Epidermal melanocyte (primary cell): ENCODE data around the gene FAM20C.
"Not testable (repeated sequence)": the region's sequence is repeated elsewhere in the genome, so short reads cannot be mapped to it uniquely, and the experiment has no call there.

Experiments used
- DNase-seq: peaks from one replicate; pipeline ENCODE4 v3.0.0; 2011; ENCODE audit warnings: low spot score; ENCODE audit not compliant: insufficient read length

Gene FAM20C

DNA sequence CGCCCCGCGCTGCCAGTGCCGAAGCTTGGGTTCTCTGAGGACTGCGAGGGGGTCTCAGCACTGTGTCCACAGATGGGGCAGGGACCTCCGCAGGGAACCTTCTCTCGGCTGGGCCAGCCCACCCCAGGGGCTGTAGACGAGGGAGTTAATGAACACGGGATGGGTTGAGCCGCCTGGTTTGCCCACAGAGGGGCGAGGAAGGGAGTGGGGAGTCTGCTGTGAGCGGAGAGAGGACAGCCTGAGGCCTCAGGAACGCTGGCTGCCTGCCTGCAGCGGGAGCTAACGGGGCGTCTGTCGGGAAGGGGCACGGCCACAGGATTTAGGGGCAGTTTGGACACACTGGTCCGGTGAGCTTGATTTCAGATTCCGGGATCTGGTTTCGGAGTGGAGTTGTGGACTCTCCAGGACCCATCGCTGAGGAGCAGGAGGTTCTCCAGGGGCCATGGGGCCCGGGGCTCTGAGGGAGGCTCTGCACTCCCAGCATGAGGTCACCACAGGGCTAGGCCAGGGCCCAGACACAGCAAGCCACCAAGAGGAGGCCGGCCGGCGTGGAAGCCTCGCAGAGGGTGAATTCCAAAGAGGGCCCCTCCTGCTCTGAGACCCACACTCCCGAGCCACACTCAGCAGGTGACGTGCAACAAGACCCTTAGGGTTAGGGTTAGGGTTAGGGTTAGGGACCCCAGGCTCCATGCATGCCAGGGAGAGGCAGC lies 19.0 kb upstream of the FAM20C start:
- no peak for DNase-seq

DNA sequence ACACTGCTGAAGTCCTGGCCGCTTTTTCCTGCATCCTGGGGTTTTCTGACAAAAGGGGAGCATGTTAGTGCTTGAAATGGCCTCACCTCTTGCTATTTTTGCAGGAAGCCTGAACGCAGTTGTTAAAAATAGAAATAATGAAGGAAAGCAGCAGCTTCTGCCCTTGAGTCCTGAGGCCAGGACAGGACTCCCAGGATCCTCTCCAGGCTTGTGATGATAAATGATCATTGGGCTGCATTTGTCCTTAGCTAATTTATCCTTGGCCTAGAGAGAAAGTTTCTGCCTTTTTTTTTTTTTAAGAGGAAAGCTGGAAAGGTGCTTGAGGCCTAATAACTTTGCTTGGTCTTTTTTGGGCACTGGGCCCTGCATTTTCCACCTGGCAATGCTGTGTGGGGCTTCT lies 17.7 kb upstream of the FAM20C start:
- no peak for DNase-seq

GRCh38 chr7:175955-176354 lies 16.4 kb upstream of the FAM20C start:
- DNase-seq: no peak

- no peak for DNase-seq
These were observed 16.0 kb upstream of the FAM20C start for GRCh38 chr7:176381-176780.

DNA sequence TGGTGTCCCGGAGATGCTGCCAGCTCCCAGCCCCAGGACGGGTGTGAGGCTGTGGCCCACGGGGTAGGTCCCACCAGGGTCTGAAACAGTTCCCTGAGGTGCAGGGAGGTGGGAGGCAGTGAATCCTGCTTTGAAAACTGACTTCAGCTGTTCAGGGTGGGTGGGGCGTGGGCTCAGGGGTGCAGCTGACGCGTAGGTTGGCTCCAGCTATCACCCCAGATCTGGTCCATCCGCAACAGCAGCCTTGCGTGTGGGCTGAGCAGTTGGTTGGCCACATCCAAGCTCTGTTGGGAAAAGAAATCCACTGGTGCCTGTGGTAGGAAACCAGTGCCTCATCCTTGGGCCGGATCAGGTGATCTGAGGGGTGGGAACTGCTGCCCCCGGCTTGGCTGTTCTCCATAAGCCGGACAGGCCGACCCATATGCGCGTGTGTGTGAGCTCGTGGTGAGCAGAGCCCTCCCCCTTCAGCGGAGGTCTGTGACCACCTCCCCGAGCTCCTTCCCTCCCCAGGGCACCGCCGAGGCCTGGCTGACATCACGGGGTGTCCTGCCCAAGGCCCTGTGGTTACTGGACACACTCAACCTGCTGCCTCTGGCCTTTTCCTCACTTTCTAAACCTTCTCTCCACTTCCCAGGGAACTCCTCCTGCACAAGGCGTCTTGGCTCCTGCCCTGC lies 15.4 kb upstream of the FAM20C start:
- no peak for DNase-seq

DNA sequence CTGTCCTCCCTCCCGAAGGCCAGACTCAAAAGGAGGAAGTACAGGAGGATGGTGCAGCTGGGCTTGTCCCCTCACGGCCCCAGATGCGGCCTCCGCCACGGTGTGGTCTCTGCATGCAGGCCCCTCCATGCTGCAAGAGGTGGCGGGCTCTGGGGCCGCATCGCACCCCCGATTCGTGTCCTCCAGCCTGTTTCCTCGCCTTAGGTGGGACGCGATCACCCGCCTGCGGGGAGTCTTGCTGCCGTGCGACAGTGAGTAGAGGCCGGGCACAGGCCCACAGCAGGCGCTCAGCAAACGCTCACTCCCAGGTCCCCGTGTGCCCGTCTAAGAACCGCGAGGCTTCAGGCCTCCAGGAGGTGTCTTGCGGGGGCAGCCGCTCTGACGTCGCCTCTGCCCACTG lies 13.9 kb upstream of the FAM20C start:
- no peak for DNase-seq

DNA sequence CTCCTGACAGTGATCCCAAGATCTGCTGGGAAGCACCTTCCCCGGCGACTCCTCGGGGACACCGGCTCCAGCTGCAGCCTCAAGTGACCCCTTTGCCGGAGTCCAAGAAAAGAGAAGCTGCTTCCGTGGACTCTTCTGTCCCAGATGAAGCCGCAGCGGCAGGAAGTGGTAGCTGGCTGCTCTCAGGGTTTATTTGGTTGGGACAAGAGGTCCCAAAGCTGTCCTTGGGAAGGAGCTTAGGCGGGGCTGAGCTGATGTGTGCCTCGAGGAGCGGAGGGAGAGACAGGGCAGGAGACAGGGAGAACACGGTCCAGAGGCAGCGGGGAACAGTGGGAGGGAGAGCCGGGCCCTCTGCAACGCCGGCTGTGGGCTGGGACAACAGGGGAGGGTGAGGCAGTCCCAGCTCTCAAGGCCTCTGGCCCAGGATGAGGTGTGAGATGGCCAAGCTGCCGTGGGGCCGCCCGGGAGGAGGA lies 13.1 kb upstream of the FAM20C start:
- no peak for DNase-seq

GRCh38 chr7:179948-180694 lies 12.2 kb upstream of the FAM20C start:
- DNase-seq: no peak

DNA sequence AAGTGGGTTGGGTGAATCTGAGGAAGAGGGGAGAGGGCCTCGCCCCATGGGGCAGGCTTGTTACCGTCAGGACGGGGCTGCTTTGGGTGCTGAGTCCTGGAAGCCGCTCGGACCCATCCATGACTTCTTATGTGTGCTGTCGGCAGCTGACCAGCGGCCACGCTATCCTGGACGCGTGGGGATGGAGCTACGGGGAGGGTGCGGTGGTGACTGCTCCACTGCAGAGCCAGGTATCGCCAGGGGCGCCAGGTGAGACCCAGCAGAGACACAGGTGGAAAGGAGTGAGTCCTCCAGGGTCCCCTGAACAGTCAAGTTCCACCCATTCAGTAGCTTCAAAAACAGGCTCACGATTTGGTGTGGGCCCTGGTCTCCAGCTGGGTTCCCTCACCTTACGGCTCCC lies 10.6 kb upstream of the FAM20C start:
- DNase-seq: no peak

- DNase-seq: not testable (repeated sequence)
These were observed 9.9 kb upstream of the FAM20C start for GRCh38 chr7:182502-182901.

DNA sequence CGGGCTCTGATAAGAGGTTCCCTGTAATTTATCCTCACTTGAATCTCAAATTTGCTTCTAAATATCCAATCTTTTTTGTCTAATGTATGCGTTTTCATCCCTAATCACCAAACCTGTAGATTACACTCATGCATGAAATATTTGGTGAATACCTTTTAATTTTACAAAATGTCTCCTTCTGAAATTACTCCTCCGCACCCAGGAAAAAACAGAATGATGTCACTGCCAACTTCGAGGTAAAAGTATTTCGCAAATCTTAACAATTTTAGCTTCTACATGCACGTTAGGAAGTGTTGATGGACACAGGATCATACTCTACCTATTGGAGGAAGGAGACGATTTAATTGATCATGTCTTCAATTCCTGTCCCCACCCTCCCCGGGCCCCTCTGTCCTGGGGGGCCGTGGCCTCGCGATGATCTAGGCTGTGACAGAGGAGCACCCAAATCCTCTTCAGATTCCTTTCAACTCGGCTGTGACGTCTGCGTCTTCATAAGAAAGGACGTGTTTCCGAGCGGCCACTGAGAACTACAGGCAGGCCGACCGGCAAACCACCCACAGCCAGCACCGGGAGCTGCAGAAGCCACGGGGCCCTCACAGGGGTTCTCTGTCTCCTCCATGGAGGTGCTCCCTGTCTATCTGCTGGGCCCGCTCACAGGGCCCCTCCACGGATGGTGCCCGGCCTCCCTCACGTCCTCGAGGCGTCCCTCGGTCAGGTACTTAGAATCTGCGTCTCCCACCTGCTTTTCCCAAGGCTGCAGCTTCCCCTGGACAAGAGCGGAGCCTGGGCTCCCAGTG lies 8.7 kb upstream of the FAM20C start:
- no peak for DNase-seq

- DNase-seq: no peak
These were observed 7.8 kb upstream of the FAM20C start for GRCh38 chr7:184294-185264.

- DNase-seq: no peak
These were observed 5.8 kb upstream of the FAM20C start for GRCh38 chr7:186516-187113.

GRCh38 chr7:187227-187927 lies 5.0 kb upstream of the FAM20C start:
- DNase-seq: no peak

DNA sequence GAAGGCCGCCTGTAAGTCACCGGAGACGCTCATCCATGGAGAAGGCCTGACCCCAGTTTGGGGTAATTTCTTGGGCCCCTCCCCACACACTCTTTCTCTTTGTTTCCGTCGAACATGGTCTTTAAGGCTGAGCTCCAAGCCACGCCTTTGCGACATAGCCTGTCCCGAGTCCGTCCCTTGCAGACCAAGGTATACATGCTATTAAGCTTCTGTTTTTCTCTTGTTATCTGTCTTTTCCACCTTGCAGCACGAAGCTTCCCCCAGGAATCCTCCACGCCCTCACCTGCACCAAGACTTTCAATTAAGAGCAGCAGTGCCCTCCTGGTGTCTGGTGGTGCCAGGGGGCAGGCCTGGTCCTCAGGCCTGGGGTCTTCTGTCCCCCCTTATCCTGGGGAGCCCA lies 4.2 kb upstream of the FAM20C start:
- DNase-seq: no peak

GRCh38 chr7:188727-189500 lies 3.5 kb upstream of the FAM20C start:
- DNase-seq: no peak

DNA sequence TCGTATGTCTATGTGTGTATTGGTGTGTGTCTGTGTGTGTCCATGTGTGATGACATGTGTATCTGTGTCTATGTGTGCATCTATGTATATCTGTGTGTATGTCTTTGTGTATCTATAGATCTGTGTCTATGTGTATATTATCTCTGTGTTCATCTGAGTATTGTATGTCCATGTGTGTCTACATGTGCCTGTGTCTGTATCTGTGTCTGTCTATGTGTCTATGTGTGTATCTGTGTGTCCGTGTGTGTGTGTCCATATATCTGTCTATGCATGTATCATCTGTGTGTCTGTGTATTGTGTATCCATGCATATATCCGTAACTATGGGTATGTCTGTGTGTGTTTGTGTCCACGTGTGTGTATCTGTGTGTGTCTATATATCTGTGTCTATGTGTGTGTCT lies 2.7 kb upstream of the FAM20C start:
- no peak for DNase-seq

- no peak for DNase-seq
These were observed 2.2 kb upstream of the FAM20C start for GRCh38 chr7:190196-190595.
